HEK293 (cell line): ENCODE data around the gene NDUFA3.

ENCODE experiments used
- BCL6B ChIP-seq: fragments of 450-650 bp; formaldehyde crosslinking; IDR thresholded peaks from 2 replicates; pipeline ENCODE4 v1.5.1; 2017; ENCODE audit warnings: missing biosample characterization, missing genetic modification characterization
- KLF10 ChIP-seq: fragments of 450-650 bp; IDR thresholded peaks from 2 replicates; pipeline ENCODE4 v1.5.1; 2018; ENCODE audit warnings: missing biosample characterization, mild to moderate bottlenecking, missing genetic modification characterization
- PRDM10 ChIP-seq: fragments of 450-650 bp; formaldehyde crosslinking; IDR thresholded peaks from 2 replicates; pipeline ENCODE4 v1.5.1; 2016; ENCODE audit warnings: missing biosample characterization, missing genetic modification characterization
- TCF7L2 ChIP-seq: IDR thresholded peaks from 2 replicates; pipeline ENCODE4 v1.6.1; 2011; ENCODE audit warnings: low read depth, mild to moderate bottlenecking, inconsistent platforms, low read length, moderate library complexity, borderline replicate concordance
- TRIM28 ChIP-seq: IDR thresholded peaks from 2 replicates; pipeline ENCODE4 v1.6.1; 2011; ENCODE audit warnings: low read length, control low read depth, borderline replicate concordance
- ZBTB49 ChIP-seq: fragments of 450-650 bp; formaldehyde crosslinking; IDR thresholded peaks from 2 replicates; pipeline ENCODE4 v1.5.1; 2016; ENCODE audit warnings: missing biosample characterization, missing genetic modification characterization, low read depth
- ZFP41 ChIP-seq: fragments of 450-650 bp; formaldehyde crosslinking; IDR thresholded peaks from 2 replicates; pipeline ENCODE4 v1.5.1; 2016; ENCODE audit warnings: missing biosample characterization, missing genetic modification characterization, borderline replicate concordance
- ZNF114 ChIP-seq: fragments of 450-650 bp; formaldehyde crosslinking; IDR thresholded peaks from 2 replicates; pipeline ENCODE4 v1.5.0; 2017; ENCODE audit warnings: missing biosample characterization, missing genetic modification characterization
- ZNF138 ChIP-seq: fragments of 450-650 bp; formaldehyde crosslinking; IDR thresholded peaks from 2 replicates; pipeline ENCODE4 v1.5.1; 2016; ENCODE audit warnings: missing biosample characterization, missing genetic modification characterization, borderline replicate concordance
- ZNF157 ChIP-seq: fragments of 450-650 bp; formaldehyde crosslinking; IDR thresholded peaks from 2 replicates; pipeline ENCODE4 v1.5.1; 2016; ENCODE audit warnings: missing biosample characterization, missing genetic modification characterization
- ZNF175 ChIP-seq: fragments of 450-650 bp; formaldehyde crosslinking; IDR thresholded peaks from 2 replicates; pipeline ENCODE4 v1.5.1; 2016; ENCODE audit warnings: missing biosample characterization, missing genetic modification characterization
- ZNF18 ChIP-seq: fragments of 450-650 bp; formaldehyde crosslinking; IDR thresholded peaks from 2 replicates; pipeline ENCODE4 v1.5.1; 2016; ENCODE audit warnings: missing biosample characterization, missing genetic modification characterization
- ZNF184 ChIP-seq: fragments of 450-650 bp; IDR thresholded peaks from 2 replicates; pipeline ENCODE4 v1.5.1; 2018; ENCODE audit warnings: missing biosample characterization, mild to moderate bottlenecking, missing genetic modification characterization
- ZNF211 ChIP-seq: fragments of 450-650 bp; formaldehyde crosslinking; IDR thresholded peaks from 2 replicates; pipeline ENCODE4 v1.5.1; 2016; ENCODE audit warnings: low read depth, missing biosample characterization, missing genetic modification characterization
- ZNF23 ChIP-seq: fragments of 450-650 bp; formaldehyde crosslinking; IDR thresholded peaks from 2 replicates; pipeline ENCODE4 v1.5.1; 2016; ENCODE audit warnings: missing biosample characterization, missing genetic modification characterization, borderline replicate concordance
- ZNF335 ChIP-seq: fragments of 450-650 bp; formaldehyde crosslinking; conservative IDR thresholded peaks from 2 replicates; pipeline ENCODE4 v1.5.1; 2016; ENCODE audit warnings: missing biosample characterization, missing genetic modification characterization
- ZNF37A ChIP-seq: fragments of 450-650 bp; IDR thresholded peaks from 2 replicates; pipeline ENCODE4 v1.5.1; 2018; ENCODE audit warnings: missing biosample characterization, missing genetic modification characterization
- ZNF433 ChIP-seq: fragments of 450-650 bp; formaldehyde crosslinking; IDR thresholded peaks from 2 replicates; pipeline ENCODE4 v1.5.1; 2016; ENCODE audit warnings: missing biosample characterization, missing genetic modification characterization, low read depth
- ZNF48 ChIP-seq: fragments of 450-650 bp; formaldehyde crosslinking; IDR thresholded peaks from 2 replicates; pipeline ENCODE4 v1.5.1; 2016; ENCODE audit warnings: missing biosample characterization, missing genetic modification characterization
- ZNF549 ChIP-seq: fragments of 450-650 bp; IDR thresholded peaks from 2 replicates; pipeline ENCODE4 v1.5.1; 2018; ENCODE audit warnings: missing biosample characterization, missing genetic modification characterization, mild to moderate bottlenecking, inconsistent platforms, moderate library complexity
- ZNF558 ChIP-seq: fragments of 450-650 bp; formaldehyde crosslinking; IDR thresholded peaks from 2 replicates; pipeline ENCODE4 v1.5.1; 2016; ENCODE audit warnings: missing biosample characterization, missing genetic modification characterization
- ZNF561 ChIP-seq: fragments of 450-650 bp; IDR thresholded peaks from 2 replicates; pipeline ENCODE4 v1.5.1; 2018; ENCODE audit warnings: missing biosample characterization, missing genetic modification characterization, borderline replicate concordance
- ZNF596 ChIP-seq: fragments of 450-650 bp; IDR thresholded peaks from 2 replicates; pipeline ENCODE4 v1.5.0; 2018; ENCODE audit warnings: missing biosample characterization, mild to moderate bottlenecking, missing genetic modification characterization, moderate library complexity
- ZNF600 ChIP-seq: fragments of 450-650 bp; formaldehyde crosslinking; IDR thresholded peaks from 2 replicates; pipeline ENCODE4 v1.5.1; 2016; ENCODE audit warnings: missing biosample characterization, missing genetic modification characterization
- ZNF626 ChIP-seq: fragments of 450-650 bp; sonication (Bioruptor Pico); formaldehyde crosslinking; IDR thresholded peaks from 2 replicates; pipeline ENCODE4 v1.5.1; 2018; ENCODE audit warnings: missing biosample characterization, missing genetic modification characterization, inconsistent platforms
- ZNF704 ChIP-seq: fragments of 450-650 bp; formaldehyde crosslinking; IDR thresholded peaks from 2 replicates; pipeline ENCODE4 v1.5.1; 2016; ENCODE audit warnings: missing biosample characterization, missing genetic modification characterization
- ZNF791 ChIP-seq: fragments of 450-650 bp; formaldehyde crosslinking; IDR thresholded peaks from 2 replicates; pipeline ENCODE4 v1.5.1; 2016; ENCODE audit warnings: missing biosample characterization, missing genetic modification characterization
- ZSCAN23 ChIP-seq: fragments of 450-650 bp; formaldehyde crosslinking; IDR thresholded peaks from 2 replicates; pipeline ENCODE4 v1.5.1; 2016; ENCODE audit warnings: missing biosample characterization, missing genetic modification characterization
- ZSCAN5A ChIP-seq: fragments of 450-650 bp; formaldehyde crosslinking; IDR thresholded peaks from 2 replicates; pipeline ENCODE4 v1.5.1; 2016; ENCODE audit warnings: missing biosample characterization, missing genetic modification characterization

NDUFA3 gene

GRCh38 chr19:54136864-54137698, 34.4 kb downstream of the NDUFA3 start (continued):
- TF ChIP-seq ZBTB49 (tag by site-specific recombination) (no peak), ZNF175 (tag by site-specific recombination) (no peak), ZSCAN5A (tag by site-specific recombination) (no peak), PRDM10 (peak; percentile 85), ZNF114 (tag by site-specific recombination) (no peak), ZNF433 (tag by site-specific recombination) (no peak), ZNF211 (no peak), ZNF626 (no peak), ZNF335 (tag by site-specific recombination) (peak; percentile 79; the same call in 1 of the 2 replicates), ZNF157 (no peak), ZNF549 (tag by site-specific recombination) (no peak), ZNF791 (tag by site-specific recombination) (no peak), BCL6B (no peak), ZNF18 (no peak), ZNF558 (tag by site-specific recombination) (no peak), ZNF600 (tag by site-specific recombination) (no peak), ZNF184 (tag by site-specific recombination) (no peak), TCF7L2 (no peak), ZSCAN23 (tag by site-specific recombination) (no peak), TRIM28 (no peak), ZNF23 (tag by site-specific recombination) (no peak), ZNF561 (tag by site-specific recombination) (peak; percentile 99), ZFP41 (tag by site-specific recombination) (no peak), ZNF48 (no peak), ZNF704 (tag by site-specific recombination) (no peak), ZNF138 (tag by site-specific recombination) (no peak), ZNF37A (tag by site-specific recombination) (no peak), KLF10 (tag by site-specific recombination) (no peak), ZNF596 (tag by site-specific recombination) (no peak)
